Measurements from ENCODE around the gene FAM118B.
A peak's percentile ranks its signal among the peaks of the same experiment; 100 is the strongest.
"Not testable (repeated sequence)": the region's sequence is repeated elsewhere in the genome, so short reads cannot be mapped to it uniquely, and the experiment has no call there.

Gene FAM118B

DNA sequence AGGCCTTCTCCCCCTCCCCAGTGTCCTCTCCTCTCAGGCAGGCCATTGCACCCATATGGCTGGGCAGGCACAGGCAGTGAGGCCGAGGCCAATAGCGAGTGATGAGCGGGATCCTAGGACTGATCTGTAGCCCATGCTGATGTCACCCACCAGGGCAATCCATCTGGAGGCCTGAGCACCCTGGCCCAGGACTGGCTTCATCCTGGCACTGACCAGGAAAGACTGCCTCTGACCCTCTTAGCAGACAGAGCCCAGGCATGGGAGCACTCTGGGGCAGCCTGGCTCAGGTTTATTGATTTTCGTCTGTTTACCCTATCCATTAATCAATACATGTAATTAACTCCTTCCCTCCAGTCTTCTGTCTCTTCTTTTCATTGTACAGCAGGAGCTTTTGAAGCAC, 66.2 kb downstream of the FAM118B start:
- DNase-seq = no peak

DNA sequence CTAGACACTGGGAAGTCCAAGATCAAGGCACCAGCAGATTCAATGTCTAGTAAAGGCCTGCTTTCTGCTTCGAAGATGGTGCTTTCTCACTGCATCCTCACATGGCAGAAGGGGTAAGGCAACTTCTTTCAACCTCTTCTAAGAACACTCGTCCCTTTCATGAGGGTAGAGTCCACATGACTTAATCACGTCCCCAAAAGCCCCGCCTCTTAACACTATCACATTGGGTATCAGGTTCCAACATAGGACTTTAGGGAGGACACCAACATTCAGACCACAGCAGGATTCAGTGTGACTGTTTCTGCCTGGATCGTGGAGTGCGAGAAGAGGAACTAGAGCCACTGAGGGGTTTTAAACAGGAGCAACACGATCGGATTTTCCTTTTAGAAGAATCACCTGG, 67.6 kb downstream of the FAM118B start:
- peak; percentile 11 to 19 for DNase-seq

DNA sequence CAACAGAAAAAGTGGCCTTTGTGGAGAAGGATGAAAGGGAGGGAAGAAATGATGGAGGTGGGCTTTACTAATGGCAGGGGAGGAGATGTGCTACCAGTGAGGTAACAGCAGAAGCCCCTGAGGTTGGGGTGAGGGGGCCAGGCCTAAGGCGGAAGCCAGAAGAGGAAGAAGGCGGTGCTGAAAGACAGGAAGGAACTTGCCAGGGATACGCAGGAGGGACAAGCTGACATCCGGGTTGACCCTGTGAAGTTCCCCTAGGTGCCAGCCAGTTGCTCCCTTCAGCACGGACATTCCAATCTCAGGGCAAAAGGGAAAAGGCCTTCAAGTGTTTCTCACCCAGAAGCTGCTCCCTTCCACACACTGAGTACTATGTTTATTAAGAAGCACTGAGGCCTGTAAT, 69.0 kb downstream of the FAM118B start:
- DNase-seq = peak; percentile 62 to 73

DNA sequence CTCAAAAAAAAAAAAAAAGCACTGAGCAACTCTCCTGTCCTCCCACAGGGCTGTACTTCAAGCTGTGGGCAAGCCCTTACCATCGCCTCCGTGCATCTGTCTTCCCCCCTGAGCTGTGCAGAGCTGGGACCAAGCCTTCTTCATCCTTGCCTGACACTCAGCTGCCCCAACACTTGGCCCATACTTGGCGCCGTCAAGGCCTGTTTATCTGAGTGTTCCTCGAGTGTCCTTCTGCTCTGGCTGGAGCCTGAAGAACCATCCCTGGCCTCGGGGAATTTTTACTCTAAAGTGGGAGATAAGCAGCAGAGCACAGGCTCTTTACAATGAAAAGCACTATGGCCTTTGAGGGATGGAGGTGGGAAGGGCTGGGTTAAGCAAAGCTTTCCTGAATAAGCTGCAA, 69.7 kb downstream of the FAM118B start:
- no peak for DNase-seq

DNA sequence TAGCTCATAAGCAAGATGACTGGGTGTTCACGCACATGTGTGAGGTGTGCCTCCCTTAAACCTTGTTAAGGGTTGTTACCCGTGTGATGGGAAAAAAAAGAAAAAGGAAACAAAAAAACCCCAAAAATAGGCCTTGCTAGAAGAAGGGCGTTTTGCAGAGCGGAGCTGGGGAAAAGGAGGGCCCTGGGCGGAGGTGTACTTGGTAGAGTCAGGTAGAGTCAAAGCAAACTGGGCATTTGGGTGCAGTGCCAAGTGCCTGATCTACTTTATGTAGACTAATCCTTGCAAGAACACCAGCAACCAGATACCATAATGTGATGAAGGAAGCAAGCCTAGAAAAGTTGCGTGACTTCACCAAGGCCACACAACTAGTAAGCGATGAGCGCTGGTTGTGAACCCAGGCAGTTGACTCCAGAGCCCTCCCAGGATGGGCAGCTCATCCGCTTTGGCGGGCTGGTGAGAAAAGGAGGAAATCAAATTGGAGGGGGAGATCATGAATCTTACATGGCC, 70.1 kb downstream of the FAM118B start:
- DNase-seq = no peak

DNA sequence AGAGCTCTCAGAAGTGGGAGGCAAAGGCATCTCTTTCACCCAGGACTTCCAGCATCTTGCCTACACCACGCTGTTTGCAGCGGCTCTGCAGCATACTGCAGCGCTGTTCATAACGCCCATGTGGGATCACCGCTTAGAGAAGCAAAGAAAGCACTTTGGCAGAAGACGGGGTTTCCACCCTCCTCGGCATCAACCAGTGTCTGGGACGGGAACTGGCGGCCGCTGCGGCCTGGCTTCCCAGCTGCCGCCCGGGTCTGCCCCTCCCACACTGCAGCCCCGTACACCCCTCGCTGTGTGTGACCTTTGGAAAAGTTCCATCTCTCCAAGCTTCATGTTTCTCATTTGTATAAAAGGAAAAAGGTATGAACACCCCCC, 70.8 kb downstream of the FAM118B start:
- peak; percentile 23 to 34 for DNase-seq

DNA sequence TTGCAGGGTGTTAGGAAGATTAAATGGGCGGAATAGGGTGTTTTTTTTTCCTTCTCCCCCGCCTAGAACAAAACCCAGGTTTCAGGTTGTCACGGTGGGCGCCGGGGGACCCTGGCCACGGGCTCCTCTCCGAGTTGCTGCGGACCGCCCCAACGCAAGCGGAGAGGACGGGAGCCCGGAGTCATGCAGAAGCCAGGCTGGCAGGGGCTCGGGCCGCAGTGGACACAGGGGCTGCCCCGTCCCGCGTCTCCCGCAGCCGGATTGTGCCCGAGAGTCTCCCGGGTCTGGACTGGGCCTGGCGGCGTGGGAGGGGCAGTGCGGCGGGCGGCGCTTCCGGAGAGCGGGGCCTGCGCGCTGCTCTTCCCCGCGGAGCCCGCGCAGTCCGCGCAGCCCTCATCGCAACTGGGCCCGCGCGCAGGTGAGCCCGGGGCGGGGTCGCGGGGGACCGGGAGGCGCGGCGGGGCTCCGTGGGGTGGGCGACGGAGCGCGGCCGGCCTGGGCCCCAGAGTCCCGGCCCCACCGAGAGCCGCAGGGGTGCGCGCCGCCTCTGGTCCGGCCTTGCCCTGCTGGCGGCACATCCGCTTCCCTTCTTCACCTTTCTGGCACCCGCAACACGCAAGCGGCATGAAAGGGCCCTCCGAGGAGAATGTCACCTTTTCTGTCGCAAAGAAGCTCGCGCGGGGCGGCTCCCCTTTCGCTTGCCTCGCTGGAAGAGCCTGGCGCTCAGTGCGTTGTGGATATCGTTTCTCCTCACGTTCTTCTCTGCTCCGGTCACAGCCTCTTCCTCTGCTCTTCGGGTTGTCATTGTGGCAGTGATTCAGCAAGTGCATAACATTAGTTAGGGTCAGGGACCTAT, 71.4 kb downstream of the FAM118B start, which contains the start of gene TIRAP:
TSS of gene TIRAP (plus strand) at position 358 of the 856 bp plus-strand sequence. CDS start 7,802 bp downstream, outside the sequence.
- DNase-seq = peak; percentile 53 to 56

DNA sequence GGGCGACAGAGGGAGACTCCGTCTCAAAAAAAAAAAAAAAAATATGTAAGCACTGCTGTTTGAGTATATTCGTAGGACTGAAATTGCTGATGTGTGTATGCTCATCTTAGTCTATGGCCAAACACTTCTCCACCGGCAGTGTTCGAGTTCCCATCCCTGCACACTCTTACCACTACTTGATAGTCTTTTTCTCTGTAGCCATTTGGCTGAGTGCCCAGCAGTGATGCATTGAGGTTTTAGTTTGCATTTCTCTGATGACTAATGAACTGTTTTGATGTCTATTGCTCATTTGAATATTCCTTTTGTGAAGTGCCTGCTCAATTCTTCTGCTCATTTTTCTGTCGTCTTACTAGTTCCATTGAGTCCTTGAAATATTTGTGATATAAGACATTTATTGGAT, 73.2 kb downstream of the FAM118B start:
- DNase-seq = peak; percentile 26 to 53

DNA sequence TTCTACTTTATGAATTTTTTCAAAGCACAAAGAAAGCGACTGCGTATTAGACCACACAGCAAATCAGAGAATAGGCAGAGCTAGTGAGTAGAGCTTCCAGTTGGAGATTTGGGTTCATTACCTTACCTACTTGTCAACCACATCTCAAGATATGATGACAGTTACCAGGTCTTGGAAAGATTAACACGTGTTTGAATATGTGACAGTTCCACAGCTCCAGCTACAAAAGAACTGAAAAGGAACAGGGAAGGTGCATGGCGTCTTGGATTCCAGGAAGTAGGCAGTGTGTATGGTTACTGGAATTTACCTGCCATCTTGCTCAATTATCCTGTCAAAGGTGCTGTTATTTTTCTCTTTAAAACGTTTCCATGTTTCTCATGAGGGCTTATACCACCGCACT, 76.7 kb downstream of the FAM118B start:
- DNase-seq = no peak

DNA sequence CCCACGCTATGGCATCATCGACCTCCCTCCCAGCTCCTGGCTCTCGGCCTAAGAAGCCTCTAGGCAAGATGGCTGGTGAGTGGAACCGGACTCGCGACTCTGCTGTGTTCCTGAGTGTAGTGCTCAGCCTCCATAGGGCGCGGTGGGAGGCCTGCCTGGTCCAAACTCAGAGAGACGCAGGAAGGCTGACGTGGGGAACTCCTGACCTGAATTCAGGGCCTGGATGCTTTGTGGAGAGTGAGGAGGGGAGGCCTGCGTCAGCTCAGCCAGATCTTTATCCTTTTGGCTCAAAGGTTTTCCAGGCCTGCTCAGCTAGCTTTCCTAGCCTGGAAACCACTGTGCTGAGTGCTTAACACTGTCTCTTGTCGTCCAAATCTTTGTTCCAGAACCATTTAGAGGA, 79.3 kb downstream of the FAM118B start:
- no peak for DNase-seq

DNA sequence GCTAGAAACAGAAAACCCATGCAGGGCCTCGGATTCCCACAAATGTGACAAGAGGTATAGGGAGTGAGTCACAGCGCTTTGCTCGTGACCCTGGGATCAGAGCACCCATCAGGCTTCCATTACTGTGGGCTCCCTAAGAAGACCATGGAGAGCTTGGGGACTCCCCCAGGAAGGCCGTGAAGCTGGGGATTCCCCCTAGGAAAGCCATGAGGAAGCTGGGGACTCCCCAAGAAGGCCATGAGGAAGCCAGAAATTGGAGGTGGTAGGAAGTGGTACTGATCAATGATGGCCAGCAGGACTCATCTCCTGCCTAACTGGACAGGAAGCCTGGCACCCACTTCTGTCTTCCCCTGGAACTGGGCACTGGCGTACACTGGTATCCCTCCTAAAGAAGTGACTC, 82.1 kb downstream of the FAM118B start:
- DNase-seq = no peak

DNA sequence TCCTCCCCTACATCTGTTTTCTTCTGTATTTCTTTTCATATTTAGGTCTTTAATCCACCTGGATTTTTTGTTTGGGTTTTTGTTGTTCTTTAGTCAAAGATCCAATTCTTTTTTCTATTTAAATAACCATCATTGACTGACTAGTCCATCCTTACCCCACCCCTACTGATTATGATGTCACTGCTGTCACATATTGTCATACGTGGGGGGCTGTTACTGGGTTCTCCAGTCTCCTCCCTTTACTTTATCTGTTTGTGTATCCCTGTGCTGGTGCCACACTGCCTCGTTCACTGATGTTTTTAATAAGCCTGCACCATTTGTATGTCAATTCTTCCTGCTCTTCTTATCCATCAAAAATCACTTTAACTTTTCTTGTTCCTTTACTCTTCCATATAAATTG, 85.4 kb downstream of the FAM118B start:
- DNase-seq = no peak

DNA sequence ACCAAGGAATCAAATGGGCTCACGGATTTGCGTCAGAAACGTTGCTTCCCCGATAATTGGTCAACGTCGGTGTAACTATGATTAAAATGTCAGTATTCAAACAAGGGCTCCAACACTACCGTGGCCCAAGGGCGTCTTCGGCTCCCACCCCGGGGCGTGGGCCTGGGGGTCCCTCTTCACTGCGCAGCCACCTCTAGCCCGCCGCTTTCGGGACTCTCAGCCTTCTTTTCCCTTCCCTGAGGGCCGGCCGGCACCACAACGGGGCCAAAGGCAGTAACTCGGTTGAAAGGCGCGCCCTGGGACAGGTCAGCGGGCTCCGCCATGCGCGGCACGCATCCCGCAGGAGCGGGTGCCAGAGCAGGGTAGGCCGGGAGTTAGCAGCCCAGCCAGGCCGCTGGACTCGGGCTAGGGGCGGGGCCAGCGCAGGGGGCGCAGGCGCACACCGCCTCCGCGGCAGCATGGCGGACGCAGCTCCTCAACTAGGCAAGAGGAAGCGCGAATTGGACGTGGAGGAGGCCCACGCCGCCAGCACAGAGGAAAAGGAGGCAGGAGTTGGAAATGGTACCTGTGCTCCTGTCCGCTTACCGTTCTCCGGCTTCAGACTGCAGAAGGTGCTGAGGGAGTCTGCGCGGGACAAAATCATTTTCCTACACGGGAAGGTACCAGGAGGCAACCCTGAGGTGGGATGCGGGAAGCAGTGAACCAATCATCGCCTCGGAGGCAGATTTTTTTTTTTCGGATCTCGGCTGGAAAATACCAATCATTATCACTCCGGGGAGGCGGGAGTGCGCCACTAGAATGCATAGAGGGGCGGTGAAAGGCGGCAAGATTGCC, 92.3 kb downstream of the FAM118B start, which contains the start of gene DCPS:
TSS of gene DCPS (plus strand) at position 438 of the 834 bp plus-strand sequence. CDS start at position 459, 21 bp downstream.
- DNase-seq = peak; percentile 82 to 85

DNA sequence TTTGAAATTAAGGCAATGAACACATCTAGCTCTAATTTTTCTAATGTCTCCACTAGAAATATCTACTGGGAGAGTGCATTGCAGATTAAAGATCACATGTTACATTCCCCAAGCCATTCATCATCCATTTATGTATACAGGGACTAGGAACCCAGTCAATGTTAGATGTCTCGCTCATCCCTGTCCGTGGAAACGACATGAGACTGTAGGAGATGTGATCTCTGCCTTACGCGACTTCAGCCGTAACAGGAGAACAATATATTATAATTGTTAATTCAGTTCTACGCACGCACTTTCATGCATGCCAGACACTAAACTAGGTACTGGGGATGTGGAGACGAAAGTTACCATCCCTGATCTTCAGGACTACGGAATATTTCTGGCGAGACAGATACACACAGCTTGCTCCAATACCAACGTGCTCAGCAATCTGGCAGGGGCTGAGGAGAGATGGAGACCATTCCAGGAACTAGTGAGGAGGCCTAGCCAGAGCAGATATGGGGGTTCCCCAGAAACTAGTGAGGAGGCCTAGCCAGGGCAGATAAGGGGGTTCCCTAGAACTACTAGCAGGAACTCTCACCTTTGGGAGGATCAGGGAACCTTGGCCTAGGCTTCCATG, 93.0 kb downstream of the FAM118B start:
- no peak for DNase-seq

DNA sequence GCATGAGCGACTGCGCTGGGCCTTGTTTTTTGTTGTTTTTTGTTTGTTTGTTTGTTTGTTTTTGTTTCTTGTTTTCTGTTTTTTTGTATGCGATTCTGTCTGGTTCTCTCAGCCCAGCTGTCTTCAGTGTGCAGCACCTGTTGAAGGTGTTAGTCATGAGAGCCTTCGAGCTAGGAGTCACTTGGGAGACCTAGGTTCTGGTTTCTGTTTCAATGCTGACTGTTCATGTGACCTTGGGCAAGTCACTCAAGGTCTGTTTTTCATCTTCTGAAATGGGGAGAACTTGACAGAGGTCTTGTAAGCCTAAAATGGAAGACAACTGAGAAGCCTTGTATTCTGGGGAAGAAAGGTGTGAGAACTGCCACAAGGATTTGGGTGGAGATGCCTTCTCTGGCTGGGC, 94.1 kb downstream of the FAM118B start:
- DNase-seq = no peak

DNA sequence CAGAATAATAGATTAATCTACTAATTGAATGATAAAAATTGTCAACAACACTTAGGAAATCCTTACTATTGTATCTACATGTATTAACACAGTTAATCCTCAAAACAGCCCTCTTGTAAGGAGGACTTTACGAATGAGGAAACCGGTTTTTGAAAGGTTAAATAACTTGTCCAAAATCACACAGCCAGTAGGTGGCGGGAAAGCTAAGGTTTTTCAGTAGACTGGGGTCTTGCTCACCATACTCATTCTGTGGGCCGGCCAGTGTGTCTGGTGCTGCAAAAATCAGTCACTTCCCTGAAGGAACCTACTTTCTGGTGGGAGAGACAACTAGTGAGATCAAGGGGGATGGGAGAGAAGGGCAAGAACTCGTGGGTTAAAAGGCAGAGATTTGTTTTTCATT, 96.1 kb downstream of the FAM118B start:
- DNase-seq = peak; percentile 72 to 78

DNA sequence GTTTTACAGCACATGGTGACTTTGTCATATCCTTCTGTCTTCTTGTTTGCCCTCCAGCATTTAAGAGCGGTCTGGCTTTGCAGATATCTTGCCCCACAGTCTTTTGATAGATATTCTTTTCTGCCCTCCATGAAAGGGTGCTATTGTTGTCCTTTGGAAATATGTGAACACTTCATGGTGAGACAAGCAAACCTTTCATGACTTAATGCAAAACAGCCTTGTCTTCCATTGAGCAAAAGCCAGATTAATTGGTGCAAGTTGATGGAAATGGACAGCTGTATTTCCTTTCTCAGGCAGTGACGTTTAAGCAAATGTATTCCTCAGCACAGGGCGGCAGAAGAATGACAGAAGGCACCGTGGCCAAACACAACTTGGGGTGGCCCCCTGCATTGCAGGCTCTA, 96.7 kb downstream of the FAM118B start:
- no peak for DNase-seq

DNA sequence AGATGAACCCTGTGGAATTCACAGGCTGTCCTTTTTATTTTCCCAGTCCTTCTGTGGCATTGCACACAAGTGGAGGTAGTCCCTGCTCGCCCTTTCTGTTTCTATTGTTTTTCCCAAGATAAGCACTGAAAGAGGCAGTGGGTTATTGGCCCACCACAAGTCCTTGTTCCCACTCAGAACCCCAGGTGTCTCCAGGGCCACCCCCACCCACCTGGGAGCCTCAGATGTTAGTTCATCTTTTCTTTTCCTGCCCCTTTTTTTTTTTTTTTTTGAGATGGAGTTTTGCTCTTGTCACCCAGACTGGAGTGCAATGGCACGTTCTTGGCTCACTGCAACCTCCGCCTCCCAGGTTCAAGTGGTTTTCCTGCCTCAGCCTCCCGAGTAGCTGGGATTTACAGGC, 97.2 kb downstream of the FAM118B start:
- not testable (repeated sequence) for DNase-seq

DNA sequence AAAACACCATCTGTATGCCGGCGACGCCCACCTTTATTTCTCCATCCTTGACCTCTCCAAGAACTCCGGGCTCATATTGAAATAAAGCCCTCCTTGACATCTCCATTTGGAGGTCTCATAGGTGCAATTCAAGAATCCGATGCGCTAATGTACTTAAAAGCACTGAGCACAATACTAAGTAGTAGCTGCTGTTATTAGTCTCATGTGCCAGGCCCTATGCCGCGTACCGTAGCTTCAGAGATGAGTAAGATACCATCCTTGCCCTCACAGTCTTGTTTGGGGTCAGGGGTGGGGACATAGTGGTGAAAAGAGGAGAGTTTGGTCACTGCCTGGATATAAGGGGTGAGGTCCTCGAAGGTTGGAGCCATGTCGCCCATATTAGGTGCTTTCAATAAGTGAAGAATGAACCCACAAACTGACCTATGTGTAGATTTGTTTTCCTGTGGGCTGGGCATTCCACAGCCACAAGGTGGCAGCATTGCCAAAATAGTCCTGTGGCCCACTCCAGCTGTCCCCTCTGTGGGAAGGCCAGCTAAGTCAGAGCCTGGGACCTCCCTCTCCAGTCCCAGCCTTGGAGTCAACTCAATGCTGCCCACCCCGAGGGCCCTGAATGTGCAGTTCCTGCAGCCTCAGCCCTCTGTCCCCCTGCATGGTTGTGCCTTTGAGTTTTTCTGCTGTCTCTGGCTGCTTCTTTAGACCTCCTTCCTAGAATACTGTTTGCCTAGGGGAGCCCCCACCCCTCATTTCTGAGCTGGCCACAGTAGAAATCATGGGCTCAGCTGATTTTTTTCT, 98.8 kb downstream of the FAM118B start:
- peak; percentile 39 to 44 for DNase-seq

DNA sequence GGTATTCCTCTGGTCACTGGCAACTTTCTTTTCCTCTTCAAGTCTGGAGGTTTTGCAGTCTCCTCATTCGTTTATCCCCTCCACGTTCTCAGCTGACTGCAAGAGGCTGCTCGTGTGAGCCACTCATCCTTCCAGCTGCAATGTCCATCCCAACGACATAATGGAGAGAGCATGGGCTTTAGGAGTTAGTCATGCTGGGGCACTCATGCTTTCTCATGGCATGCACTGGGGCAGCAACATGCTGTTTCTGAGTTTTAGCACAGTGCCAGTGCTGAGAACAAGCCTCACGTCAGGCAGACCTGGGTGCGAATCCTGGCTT, 99.4 kb downstream of the FAM118B start:
- no peak for DNase-seq

DNA sequence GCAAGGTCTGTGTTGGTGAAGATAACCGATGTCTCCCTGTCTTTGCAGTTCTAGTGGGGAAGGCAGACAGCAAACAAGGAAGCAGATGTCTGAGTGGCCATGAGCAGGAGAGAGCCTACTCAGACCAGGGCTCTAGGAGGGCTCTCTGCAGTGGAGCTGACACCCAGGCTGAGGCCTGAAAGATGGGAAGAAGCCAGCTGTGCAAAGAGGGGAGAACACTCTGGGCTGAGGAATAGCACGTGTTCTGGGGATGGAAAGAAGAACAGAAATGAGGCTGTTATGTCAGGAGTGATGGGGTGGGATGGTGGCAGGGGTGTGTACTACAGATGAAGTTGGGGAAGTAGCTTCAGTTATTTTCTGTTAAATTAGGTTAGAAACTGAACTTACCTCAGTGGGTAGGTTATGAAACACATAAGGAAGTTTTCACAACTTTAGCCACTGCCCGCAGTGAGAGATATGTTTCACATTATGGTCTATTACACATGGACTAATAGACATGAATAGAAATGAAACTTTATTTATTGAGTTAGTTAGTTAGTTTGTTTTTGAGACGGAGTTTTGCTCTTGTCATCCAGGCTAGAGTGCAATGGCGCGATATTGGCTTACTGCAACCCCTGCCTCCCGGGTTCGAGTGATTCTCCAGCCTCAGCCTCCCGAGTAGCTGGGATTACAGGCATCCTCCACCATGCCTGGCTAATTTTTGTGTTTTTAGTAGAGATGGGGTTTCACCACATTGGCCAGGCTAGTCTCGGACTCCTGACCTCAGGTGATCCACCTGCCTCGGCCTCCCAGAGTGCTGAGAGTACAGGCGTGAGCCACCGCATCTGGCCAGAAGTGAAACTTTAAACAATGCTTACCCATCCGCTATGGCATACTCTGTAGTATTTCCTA, 100.1 kb downstream of the FAM118B start:
- DNase-seq = peak; percentile 69 to 75

All from Kasumi-1 (cell line).